NCI-H748 treated with DMSO at 0.1 percent for 48 hours (cell line): ENCODE measurements around the gene LCLAT1.
"Not testable (repeated sequence)": the region's sequence is repeated elsewhere in the genome, so short reads cannot be mapped to it uniquely, and the experiment has no call there.

Source experiments
- DNase-seq: peaks from one replicate; lab custom pipeline; 2025; lab: John Stamatoyannopoulos, UW

The LCLAT1 gene

GRCh38 chr2:30455114-30455738 lies 8.2 kb downstream of the LCLAT1 start:
- DNase-seq = no peak

- no peak for DNase-seq
Measured at GRCh38 chr2:30456106-30456505, 9.1 kb downstream of the LCLAT1 start.

- DNase-seq = no peak
Measured at GRCh38 chr2:30456579-30456978, 9.5 kb downstream of the LCLAT1 start.

GRCh38 chr2:30457296-30457695 lies 10.2 kb downstream of the LCLAT1 start:
- DNase-seq = no peak

GRCh38 chr2:30459140-30459539 lies 12.1 kb downstream of the LCLAT1 start:
- DNase-seq = no peak

GRCh38 chr2:30462131-30462857 lies 15.2 kb downstream of the LCLAT1 start:
- DNase-seq = no peak

GRCh38 chr2:30463535-30463934 lies 16.5 kb downstream of the LCLAT1 start:
- DNase-seq = no peak

- no peak for DNase-seq
Measured at GRCh38 chr2:30464544-30465170, 17.6 kb downstream of the LCLAT1 start.

GRCh38 chr2:30465171-30465545 lies 18.1 kb downstream of the LCLAT1 start:
- no peak for DNase-seq

GRCh38 chr2:30466216-30466615 lies 19.2 kb downstream of the LCLAT1 start:
- DNase-seq = no peak

- DNase-seq = not testable (repeated sequence)
Measured at GRCh38 chr2:30467062-30467826, 20.2 kb downstream of the LCLAT1 start.

GRCh38 chr2:30470426-30470825 lies 23.4 kb downstream of the LCLAT1 start:
- DNase-seq = no peak

GRCh38 chr2:30472326-30472725 lies 25.3 kb downstream of the LCLAT1 start:
- no peak for DNase-seq

- no peak for DNase-seq
Measured at GRCh38 chr2:30475542-30475941, 28.5 kb downstream of the LCLAT1 start.

GRCh38 chr2:30476636-30477035 lies 29.6 kb downstream of the LCLAT1 start:
- no peak for DNase-seq

GRCh38 chr2:30480703-30481322 lies 33.8 kb downstream of the LCLAT1 start:
- no peak for DNase-seq

- no peak for DNase-seq
Measured at GRCh38 chr2:30481323-30481800, 34.3 kb downstream of the LCLAT1 start.

GRCh38 chr2:30482011-30482410 lies 35.0 kb downstream of the LCLAT1 start:
- DNase-seq = no peak

GRCh38 chr2:30484145-30484544 lies 37.1 kb downstream of the LCLAT1 start:
- DNase-seq = no peak

GRCh38 chr2:30484995-30485394 lies 37.9 kb downstream of the LCLAT1 start:
- DNase-seq = no peak

GRCh38 chr2:30486655-30487054 lies 39.6 kb downstream of the LCLAT1 start:
- no peak for DNase-seq

GRCh38 chr2:30487603-30488002 lies 40.6 kb downstream of the LCLAT1 start:
- DNase-seq = no peak
